T47D (cell line): ENCODE measurements around the gene CFAP299.
A peak's percentile ranks its signal among the peaks of the same experiment; 100 is the strongest.
"Not testable (repeated sequence)": the region's sequence is repeated elsewhere in the genome, so short reads cannot be mapped to it uniquely, and the experiment has no call there.

Source experiments
- DNase-seq, 2 experiments: peaks; one replicate each; pipeline versions ENCODE4 v3.0.0 to v3.0.0-alpha.2; 2011 to 2012; ENCODE audit warnings: low read depth in 1 of 2, low spot score in 1 of 2
- JUND ChIP-seq: IDR thresholded peaks from 2 replicates; pipeline ENCODE4 v1.6.1; 2012; ENCODE audit warnings: low read depth
- in situ Hi-C: cut with HindIII; loops from 2 replicates; pipeline ENCODE4 v1.10.0; 2016; ENCODE audit warnings: low sequenced_read_pairs, low pct_unique_long_range_greater_than_20kb

CFAP299 gene

GRCh38 chr4:80309294-80310004, 26.1 kb upstream of the CFAP299 start:
- TF ChIP-seq JUND: no peak
- in situ Hi-C loops: no loop called here
- DNase-seq: no peak

DNA sequence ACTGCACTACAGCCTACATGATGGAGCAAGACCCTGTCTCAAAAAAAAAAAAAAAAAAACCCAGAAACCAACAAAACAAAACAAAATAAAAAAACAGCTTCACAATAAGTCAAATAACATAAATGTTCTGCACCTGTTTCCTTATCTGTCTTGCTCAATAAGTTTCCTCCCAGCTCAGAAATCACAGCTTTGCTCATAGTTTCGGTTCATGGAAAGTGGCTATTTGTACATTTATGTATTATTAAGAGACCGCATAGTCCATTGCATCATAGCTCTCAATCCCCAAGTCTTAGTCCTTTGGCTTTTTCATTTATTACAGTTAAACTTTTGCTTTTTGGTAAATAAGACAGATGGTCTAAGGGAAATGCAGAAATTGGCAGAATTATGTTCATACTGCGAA, 24.4 kb upstream of the CFAP299 start:
- in situ Hi-C loops: no loop called here
- DNase-seq: no peak
- no peak for TF ChIP-seq JUND

DNA sequence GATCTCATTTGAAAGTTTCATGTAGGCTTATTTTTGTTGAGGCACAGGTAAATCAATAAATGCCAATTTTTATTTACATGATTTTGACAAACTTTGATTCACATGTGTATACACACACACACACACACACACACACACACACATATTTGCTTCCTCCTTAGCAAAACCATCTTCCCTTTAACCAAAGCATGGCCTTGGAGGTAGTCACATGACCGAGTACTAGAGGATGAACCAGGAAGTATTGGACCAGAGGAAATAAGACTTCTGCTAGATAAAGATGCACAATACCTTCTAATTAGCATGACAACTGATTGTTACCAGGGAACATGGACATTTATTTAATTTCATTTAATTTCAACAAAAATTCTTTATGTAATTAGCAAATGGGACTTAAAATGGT, 23.4 kb upstream of the CFAP299 start:
- TF ChIP-seq JUND: no peak
- DNase-seq: no peak
- in situ Hi-C loops: no loop called here

- TF ChIP-seq JUND: no peak
- DNase-seq: no peak
- in situ Hi-C loops: no loop called here
Observed at GRCh38 chr4:80313627-80314026, 21.9 kb upstream of the CFAP299 start.

DNA sequence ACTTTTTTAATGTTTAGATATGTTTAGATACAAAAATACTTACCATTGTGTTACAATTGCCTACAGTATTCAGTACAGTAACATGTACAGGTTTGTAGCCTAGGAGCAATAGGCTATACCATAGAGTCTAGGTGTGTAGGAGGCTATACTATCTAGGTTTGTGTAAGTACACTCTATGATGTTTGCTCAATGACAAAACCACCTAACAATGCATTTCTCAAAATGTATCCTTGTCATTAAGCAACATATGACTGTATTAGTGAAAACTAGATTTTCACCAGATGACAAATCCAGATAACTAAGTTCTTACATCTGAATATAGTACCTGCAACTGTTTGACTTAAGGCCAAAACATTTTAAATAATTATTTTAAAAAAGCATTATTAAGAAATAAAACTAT, 19.7 kb upstream of the CFAP299 start:
- in situ Hi-C loops: not testable (repeated sequence)

GRCh38 chr4:80321341-80321740, 14.2 kb upstream of the CFAP299 start:
- no peak for TF ChIP-seq JUND
- no peak for DNase-seq
- in situ Hi-C loops: no loop called here

More for the DNA sequence above, 19.7 kb upstream of the CFAP299 start:
- not testable (repeated sequence) for DNase-seq

GRCh38 chr4:80321776-80322175, 13.8 kb upstream of the CFAP299 start:
- in situ Hi-C loops: no loop called here
- no peak for DNase-seq
- TF ChIP-seq JUND: no peak

DNA sequence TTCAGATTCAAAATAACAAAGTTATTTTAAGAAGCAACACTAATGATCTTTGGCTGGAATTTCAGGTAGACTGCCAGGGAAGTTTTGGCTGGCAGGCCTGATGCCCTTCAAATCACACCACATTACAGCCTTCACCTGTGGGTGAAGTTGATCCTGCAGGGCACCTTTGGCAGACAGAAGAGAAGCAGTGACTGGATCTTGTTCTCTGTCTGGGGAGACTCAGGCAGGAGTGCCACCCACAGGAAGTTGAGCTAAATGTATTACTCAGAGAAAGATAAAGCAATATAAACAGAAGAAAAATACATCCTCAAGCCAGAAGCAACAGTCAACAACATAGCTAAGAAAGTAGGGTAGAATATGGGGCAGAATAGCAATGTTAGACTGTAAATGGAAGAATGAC, 12.8 kb upstream of the CFAP299 start:
- peak in 1 of 2 experiments; percentile 41 for DNase-seq
- TF ChIP-seq JUND: no peak
- in situ Hi-C loops: no loop called here

DNA sequence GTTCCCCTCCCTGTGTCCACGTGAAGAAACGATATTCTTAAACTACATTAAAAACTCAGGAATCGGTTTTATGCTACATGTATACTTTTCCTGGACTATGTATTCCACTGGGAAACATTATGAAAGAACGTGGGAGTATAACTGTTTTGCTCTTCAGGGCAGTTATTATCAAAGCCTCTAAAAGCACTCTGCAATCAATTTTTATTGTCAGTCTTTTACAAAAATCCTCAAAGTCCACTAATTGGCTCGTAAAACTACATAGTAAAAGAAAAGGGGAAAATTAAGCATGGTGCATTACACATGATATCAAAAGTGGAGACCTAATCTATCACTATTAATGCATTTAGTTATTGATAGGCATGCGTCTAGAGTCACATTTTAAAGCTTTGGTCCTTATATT, 11.4 kb upstream of the CFAP299 start:
- no peak for DNase-seq
- in situ Hi-C loops: no loop called here
- TF ChIP-seq JUND: no peak

- DNase-seq: no peak
- in situ Hi-C loops: no loop called here
- TF ChIP-seq JUND: no peak
Observed at GRCh38 chr4:80331693-80332092, 3.8 kb upstream of the CFAP299 start.

- no peak for DNase-seq
- TF ChIP-seq JUND: no peak
- in situ Hi-C loops: no loop called here
Observed at GRCh38 chr4:80333121-80333520, 2.4 kb upstream of the CFAP299 start.

GRCh38 chr4:80334568-80334967, 962 bp upstream of the CFAP299 start:
- in situ Hi-C loops: no loop called here
- TF ChIP-seq JUND: no peak
- no peak for DNase-seq

DNA sequence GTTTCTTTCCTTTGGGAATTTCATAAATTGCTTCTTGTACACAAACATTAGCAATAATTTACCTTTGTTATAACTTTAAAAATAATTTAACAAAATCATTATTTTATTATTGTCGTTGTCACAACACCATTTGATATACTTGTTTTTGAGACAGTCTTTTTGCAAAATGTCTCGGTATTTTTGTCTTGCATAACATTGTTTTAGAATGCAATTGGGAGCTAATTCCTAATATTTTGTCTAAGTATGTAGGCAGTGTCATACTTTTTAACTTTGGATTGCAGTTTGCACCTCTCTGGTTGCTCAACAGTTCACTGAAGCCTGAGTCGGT, 340 bp upstream of the CFAP299 start:
- in situ Hi-C loops: no loop called here
- DNase-seq: no peak
- no peak for TF ChIP-seq JUND

DNA sequence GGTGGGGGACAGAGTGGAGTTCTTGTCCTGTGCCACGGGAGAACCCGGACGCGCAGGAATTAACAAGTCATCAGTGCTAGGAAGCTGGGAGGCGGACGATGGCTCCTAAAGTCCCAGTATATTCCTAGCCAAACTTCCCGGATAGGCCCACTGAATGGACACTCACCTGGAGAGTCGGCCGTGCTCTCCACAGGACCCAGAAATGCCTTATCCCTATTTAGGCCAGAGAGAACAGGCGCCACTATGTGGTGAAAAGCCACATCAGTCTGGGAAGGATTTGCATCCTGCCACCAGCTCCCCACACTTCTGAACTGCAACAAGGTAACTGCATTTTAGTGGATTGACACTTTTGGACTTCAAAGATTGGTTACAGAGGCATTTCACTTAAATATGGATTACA, 1.1 kb downstream of the CFAP299 start:
- TF ChIP-seq JUND: no peak
- in situ Hi-C loops: no loop called here
- peak; percentile 13 to 54 for DNase-seq

GRCh38 chr4:80340036-80340435, 4.5 kb downstream of the CFAP299 start:
- in situ Hi-C loops: no loop called here
- TF ChIP-seq JUND: no peak

DNA sequence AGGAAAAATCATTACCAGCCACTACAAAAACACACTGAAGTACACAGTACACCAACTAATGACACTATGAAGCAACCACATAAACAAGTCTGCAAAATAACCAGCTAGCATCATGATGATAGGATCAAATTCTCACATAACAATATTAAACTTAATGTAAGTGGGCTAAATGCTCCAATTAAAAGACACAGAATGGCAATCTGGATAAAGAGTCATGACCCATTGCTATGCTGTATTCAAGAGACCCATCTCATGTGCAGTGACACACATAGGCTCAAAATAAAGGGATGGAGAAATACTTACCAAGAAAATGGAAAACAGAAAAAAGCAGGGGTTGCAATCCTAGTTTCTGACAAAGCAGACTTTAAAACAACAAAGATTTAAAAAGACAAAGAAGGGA, 7.2 kb downstream of the CFAP299 start:
- DNase-seq, in situ Hi-C loops: not testable (repeated sequence)

More at GRCh38 chr4:80340036-80340435, 4.5 kb downstream of the CFAP299 start:
- no peak for DNase-seq
